ENCODE measurements around the gene YARS1.

Gene YARS1

DNA sequence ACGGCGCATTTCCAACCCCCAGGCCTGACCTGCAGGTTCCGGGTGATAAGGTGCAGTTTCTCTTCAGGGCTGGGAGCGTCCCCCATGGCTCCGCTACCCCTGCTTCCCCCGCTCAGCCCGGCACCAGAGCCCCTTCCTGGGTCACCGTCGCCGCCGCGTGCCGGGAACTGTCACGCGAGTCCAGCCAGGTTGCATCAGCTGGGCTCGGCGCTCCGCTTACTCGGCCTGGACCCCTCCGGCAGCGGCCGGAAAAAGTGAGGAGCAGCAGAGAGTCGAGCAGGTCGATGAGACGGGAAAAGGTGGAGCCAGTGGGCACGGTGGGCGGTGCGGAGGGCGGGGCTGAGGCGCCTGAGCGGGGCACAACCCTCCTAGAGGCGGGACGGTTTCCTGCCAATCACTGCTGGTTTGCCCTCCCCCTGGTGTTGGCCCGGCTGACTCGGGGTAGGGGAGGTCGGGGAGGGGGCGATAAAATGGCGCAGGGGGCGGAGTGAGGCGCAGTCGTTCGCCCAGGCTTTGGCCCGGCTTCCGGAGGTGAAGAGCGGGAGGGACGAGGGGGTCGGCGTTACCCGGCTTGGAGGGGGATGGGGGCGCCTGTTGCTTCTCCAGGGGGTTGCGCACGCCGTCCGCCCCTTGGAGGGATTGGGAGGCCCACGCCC lies at the start of gene YARS1, which contains the start of gene S100PBP:
TSS of gene YARS1 (minus strand) at position 200 of the 656 bp plus-strand sequence. CDS start at position 86, 114 bp downstream.
TSS of gene S100PBP (plus strand) at position 495 of the 656 bp plus-strand sequence. CDS start 8,447 bp downstream, outside the sequence.
- DNase-seq, result peak; percentile 98 to 99 (median 98)

DNA sequence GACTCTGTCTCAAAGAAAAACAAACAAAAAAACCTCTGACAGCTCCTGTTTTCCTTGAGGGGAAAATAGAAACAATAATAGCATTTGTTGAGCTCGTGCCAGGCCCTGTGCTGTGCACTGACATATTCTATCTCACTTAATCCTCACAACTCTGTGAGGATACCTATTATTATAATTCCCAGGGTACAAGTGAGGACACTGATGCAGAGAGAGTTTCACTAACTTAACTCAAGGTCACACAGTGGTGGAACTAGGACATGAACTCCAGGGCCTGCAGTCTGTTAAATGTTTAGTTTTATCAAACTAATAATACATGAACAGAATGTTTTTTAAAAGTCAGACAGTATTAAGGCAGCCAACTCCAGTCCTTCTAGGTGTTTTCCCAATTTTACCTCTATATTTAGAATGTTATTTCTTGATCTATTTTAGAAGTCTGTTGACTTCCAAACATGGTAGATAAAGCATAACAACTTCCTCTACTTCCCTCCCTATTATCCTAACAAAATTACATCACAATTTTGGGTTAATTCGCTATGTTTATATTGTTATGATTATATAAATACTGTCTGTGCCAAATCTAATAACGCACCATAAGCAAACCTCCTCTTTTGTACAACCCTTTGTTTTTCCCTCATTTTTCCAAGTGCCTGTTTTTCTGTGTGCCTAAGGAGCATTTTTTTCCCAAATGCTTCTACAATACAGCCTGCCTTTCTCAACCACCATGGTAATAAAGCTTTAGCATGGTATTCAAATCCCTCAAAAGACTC lies 48.7 kb upstream of the YARS1 start:
- DNase-seq, result no peak

DNA sequence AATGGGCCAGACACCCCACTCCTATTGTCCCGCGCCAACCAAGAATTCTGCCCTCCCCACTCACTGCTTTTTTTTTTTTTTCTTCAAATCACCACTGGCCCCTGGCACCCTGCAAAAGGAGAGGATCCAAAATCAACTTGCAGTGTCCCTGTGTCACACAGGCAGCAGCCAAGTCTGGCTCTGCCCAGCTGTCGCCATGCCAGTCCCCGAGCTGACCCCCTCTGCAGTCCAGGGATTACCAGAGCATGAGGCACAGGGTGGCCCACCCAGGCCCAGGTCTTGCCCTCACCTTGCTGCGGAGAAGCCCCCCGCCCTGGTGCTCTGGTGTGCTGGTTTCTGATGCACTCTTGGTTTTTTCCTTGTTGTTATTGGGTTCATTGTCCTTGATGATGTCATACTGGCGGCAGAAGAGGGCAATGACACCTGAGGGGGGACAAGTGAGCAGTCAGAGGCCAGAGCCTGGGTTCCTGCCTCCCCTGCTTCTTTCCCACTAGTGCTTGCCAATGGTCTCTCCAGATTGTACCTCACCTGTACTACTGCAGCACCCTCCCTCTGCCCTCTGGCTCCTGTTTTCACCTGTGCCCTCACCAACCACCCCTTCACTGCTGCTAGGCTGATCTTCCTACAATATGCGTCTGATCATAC lies 47.3 kb upstream of the YARS1 start:
- no peak for DNase-seq

GRCh38 chr1:32863881-32864245 lies 46.7 kb upstream of the YARS1 start:
- no peak for DNase-seq

GRCh38 chr1:32863218-32863880 lies 46.2 kb upstream of the YARS1 start:
- DNase-seq, result no peak

- DNase-seq, result no peak
Measured at GRCh38 chr1:32861904-32862695, 44.9 kb upstream of the YARS1 start.

DNA sequence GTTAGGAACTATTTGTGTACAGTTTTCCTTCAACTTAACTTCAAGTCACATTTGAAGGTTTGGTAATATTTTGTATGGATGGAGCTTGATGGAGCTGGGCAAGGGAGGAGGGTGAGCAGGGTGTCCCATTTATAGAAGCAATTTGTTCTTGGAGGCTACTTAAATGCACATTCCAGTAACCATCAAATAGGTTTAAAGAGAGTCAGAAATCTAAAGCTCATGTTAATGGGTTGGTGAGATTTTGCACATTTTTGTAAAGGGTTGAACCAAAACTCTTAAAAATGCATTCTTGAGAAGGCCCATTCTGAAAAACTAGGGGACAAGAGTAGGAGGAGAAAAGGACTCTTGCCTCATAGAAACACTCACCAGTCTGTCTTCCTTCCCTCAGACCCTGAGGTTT lies 43.4 kb upstream of the YARS1 start:
- no peak for DNase-seq

- no peak for DNase-seq
Measured at GRCh38 chr1:32859915-32860314, 42.8 kb upstream of the YARS1 start.

- DNase-seq, result no peak
Measured at GRCh38 chr1:32858791-32859190, 41.6 kb upstream of the YARS1 start.

GRCh38 chr1:32858136-32858535 lies 41.0 kb upstream of the YARS1 start:
- no peak for DNase-seq

DNA sequence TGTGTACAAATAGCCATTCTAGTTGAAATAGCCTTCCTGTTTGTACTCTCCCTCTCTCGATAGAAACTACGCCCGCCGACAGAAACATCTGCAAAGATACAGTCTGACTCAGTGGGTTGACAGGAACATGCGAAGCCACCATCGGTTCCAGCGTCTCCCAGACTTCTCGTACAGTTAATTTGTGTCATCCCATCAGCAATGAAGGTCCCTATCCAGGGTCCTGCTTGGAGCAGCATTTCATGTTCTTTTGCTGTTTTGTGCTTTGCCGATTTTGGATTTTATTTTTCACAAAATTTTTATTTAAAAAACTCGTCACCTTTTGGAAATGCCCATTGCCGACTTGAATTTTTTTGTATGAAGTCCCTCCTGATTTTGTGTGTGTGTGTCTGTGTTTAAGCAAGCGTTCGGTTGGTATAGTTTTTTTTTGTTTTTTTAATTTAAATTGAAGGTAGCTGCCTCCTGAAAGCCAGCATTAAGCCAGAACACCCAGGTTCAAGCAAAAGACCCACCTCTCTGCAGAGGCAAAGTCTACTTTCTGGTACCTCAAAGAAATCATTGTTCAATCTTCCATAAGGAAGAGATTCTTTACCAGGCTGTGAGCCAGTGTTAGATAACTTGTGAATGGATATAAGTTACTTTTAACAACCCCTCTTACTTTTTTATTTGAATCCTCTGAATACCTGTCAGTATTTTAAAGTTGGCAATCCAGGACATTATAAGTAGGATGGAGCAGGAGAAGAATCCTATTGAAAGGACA lies 38.9 kb upstream of the YARS1 start:
- DNase-seq, result no peak

DNA sequence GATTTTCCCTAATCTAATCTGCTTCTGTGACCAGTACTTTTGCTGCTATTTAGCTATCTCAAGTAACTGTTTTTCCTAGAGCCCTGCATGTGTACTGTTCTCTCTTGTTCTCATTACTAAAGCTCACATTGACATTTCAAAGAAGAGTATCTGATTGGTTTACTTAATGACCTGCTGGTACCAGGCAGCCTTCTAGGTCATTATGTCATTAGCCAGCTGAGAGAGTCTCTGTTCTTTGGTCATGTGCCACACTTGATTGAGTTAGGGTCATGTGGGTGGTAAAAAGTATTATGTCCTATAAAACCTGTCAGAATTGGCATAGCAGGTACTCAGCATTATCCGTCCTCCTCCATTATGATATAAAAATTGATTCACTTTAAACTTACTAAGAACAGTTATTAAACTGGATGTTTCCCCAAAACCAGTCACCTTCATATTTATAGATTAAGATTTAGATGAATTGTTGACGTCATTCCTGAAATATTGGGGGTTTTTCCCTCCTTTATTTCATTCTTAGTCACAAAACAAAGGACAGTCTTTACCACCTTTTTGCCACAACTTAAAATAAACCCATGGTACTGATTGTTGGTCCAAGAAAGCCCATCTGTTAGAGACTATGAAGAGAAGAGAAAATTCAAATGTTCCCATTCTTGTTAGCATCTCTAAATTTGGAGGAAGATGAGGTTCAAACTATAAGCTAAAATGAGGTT lies 31.4 kb upstream of the YARS1 start:
- no peak for DNase-seq

DNA sequence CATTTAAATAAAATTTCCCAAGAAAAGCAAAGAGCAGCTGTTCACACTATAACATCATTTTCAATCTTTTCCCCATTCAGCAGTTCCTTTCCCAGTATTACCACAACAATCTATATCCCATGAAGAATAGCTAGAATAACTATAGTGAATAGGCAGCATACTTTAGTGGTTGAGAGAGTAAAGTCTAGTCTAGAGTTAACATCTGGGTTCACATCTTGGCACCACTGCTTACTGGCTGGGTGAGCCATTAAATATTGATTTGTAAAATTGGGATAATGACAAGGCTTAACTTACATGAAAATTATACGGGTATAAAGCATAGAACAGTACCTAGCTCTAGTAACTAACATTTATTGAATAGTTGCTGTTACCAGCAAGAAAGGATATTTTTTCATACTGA lies 14.7 kb upstream of the YARS1 start:
- DNase-seq, result no peak

GRCh38 chr1:32830092-32830852 lies 13.1 kb upstream of the YARS1 start:
- DNase-seq, result no peak

- DNase-seq, result no peak
Measured at GRCh38 chr1:32828341-32828740, 11.2 kb upstream of the YARS1 start.

- DNase-seq, result no peak
Measured at GRCh38 chr1:32825181-32825580, 8.0 kb upstream of the YARS1 start.

DNA sequence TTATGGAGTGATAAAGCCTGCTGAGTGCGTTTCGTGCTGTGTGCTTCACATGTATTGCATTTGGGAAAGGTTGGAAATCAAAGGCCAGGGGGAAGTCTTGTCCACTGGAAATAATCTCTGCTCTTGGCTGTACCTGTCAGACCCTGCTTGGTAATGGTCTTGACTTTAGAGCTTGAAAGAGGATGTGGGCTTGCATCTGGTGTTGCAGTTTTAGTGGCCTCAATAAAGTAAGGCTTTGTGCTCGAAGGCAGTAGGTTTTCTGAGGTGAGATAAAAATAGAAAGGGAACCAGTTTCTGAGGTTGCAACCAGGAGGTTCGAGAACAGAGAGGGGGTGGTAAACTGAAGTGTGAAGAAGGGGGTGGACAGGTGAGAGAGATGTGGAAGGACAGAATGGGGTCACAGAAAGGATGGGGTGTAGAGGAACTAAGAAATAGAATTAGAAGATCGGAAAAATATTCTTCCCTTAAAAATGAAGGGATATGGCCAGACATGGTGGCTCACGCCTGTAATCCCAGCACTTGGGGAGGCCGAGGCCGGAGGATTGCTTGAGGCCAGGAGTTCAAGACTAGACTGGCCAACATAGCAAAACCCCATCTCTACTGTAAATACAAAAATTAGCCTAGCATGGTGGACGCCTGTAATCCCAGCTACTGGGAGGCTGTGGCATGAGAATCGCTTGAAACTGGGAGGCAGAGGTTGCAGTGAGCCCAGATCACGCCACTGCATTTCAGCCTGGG lies 1.8 kb upstream of the YARS1 start:
- no peak for DNase-seq

DNA sequence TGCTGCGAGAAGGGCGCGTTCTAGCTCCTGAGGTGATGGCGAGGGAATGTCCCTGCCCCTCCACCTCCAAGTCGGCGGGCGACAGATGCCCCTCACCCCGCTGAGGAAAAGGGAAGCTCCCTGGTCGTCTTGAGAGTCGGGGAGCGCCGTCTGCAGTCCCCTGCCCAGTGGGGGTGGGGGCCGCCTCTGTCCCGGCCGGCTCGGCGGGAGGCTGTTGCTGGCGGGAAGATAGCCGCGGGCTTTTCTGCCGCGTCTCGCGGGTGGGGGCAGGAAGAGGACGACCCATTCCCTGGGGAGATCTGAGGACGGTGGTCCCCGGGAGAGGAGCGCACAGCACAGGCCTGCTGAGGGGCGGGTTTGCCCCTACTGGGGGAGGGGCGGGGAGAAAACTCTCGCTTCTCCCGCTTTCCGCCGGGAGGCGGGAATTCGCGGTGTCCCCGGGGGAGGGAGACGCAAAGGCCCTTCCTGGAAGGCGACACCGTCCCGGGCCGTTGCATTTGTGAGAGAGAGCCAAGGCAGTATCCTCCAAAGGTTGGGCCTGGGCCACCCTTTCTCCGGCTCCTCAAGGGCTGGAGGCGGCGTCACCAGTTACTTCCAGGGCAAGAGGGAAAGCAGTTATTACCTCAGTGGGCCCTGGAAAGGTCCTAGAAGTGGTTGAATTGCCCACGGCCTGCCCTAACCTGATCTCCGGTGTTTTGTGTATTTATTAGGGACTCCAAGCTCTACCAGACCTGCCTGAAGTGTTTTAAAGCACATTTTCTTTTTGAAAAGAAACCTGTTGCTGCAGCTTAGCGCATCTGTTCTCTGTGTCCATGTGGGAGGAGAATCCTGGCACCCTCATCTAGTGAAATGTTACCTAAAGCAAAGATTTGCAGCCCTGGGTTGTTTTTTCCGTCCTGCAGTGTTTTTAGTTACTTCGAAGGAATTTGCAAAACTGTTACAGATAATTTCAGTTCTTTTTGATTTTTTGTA lies 943 bp upstream of the YARS1 start:
- DNase-seq, result peak in 2 of 4 experiments; percentile 17 to 42
